Activated CD4-positive, alpha-beta T cell treated with anti-CD3 and anti-CD28 coated beads for 24 hours (primary cell): ENCODE measurements around the gene JPH3.

Experiments used
- DNase-seq, 2 donors: peaks; one replicate each; pipeline ENCODE4 v3.0.0-alpha.2; 2020; ENCODE audit warnings: low read depth in 2 of 2

The JPH3 gene

DNA sequence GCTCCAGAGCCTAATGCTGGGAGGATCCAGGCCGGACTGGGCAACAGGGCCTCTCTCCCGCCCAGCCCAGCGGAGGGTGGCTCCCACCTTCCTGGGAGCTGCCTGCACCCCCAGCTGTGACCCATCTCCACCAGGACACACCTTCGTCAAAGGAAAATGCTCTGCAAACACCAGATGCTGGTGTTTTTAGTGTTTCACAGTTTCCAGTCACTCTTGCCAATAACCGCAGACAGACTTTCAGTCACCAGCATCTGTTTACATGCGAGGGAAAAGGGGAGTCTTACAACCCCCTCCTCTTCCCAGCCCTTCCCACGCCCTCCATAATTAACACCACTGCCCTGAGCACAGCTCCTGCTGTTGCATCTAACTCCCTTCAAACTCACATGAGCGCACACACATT, 138.1 kb downstream of the JPH3 start:
- DNase-seq = no peak

DNA sequence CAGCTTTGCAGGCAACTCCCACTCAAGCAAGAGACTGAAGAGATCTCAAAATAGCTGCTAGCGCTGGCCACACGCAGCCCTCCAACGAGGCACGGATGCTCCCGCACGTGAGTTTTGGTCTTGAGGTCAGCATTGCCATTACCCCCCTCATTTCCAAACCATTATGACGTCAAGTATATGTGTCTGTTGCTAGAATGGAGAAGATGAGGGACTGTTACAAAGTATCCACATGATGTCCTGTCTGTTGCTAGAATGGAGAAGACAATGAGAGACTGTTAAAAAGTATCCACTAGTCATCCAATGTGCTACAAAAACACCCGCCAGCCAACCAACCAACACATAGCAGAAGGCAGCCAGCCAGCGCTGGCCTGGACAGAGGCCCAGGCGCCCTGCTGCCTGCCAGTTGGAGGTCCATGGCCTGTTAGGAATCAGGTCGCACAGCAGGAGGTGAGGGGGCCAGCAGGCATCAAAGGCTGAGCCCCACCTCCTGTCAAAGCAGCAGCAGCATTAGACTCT, 138.7 kb downstream of the JPH3 start:
- no peak for DNase-seq

DNA sequence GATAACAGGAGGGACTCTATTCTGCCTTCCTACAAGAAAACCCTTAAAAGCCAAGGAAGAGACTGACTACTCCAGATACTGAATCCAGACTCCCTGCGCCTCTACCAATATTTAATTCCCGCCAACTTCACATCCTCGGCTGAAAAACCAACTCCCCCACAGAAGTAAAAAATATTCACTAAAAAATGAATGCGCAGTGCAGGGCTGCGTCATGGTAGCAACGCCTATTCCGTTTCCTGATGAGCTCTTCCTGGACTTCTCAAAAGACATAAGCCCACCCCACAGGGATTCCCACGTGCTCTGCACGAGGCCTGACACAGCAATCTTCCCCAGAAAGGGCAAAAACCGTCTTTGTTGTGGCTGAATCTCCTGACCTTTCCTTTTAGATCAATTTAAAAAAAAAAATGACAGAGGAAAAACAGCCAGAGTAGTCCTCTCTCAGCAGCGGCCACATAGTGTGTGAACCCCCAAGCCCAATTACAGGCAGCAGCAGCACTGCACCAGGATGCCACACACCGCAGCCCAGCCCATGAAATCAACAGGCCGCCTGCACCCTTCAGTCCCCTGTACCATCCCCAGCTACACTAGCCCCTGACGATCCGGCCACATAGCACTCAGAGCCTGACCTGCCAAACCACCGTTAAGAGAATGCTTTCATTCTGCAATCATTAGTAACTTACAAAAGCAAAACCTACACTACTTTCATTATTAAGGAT, 139.6 kb downstream of the JPH3 start:
- DNase-seq = no peak

DNA sequence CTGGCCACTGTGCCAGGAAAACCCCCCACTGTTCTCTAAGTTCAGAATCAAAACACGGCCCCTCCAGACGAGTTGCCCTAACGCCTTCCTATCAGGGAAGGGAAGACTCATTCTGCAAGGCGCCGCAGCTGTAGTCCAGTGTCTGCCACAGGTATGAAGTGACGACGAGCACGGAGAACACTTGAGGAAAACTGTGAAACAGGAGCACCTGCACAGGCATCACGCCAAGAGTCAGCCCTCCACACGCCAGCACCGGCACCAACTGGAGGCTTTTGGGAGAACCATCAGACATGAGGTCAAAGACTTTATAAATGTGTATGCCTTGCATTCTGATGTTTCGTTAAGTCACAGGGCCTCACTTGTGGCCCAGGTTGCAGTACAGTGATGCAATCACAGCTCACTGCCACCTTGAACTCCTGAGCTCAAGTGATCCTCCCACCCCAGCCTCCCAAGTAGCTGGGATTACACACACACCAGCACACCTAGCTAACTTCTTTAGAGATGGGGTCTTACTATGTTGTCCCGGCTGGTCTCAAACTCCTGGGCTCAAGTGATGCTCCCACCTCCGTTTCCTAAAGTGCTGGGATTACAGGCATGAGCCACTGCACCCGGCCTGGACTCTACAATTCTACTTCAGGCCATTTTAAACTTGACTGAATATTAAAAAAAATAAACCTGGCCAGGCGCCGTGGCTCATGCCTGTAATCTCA, 140.6 kb downstream of the JPH3 start:
- DNase-seq = no peak

DNA sequence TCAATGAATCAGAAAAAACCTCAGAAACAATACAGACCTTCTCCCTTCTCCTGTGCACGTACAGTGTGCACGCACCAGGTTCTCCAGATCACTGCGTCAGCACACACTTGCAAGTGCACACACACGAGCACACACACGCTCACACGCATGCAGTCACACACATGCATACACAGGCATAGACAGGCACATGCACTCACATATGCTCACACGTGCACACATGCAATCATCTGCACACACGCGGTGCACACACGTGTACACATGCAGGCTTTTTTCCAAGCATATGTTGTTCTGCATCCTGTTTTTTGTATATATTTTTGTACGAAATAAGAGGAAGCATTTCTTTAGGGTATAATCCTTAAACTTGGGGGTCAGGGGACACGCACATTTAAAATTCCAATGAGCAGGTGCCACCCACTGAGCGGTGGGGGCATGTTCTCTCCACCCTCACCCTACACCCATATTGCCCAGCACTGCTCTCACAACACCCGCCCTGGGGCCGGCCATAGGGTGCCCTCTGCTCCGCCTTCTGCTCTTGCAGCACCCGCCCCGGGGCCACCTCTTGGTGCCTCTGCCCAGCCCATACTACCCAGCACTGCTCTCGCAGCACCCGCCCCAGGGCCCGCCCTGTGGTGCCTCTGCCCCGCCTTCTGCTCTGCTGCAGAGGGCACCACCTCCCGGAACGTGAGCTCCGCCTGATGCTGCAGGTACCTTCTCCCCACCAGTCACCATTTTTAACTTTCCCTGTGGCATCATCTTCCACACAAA, 142.6 kb downstream of the JPH3 start:
- DNase-seq = no peak

DNA sequence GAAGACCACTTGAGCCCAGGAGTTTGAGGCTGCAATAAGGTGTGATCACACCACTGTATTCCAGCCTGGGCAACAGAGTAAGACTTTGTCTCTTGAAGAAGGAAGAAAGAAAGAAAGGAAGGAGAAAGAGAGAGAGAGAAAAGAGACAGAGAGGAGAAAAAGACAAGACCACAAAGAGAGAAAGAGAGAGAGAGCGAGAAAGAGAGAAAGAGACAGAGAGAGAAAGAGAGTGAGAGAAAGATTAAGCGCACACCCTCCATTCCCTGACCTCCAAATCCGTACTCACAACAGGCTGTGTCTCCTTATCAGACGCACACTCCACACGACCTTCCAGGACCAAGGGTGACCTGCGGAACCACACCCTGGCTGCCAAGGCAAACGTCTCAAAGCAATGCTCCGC, 143.9 kb downstream of the JPH3 start:
- no peak for DNase-seq
